A673 (cell line): ENCODE data around the gene BLZF1. TPM values are rescaled to one million over a fixed set of nuclear protein-coding genes. Genes with fewer than 3 reads are reported as not detected.

Source experiments
- BruUV-seq: library from RNA; stranded (reverse); fragments of 400-500 nt; replicated peaks from 2 replicates; lab custom pipeline; 2021; lab: Mats Ljungman, UMichigan
- CTCF ChIA-PET: fragments of 300-600 bp; sonication (Branson Sonifier 250); formaldehyde crosslinking; loops from one replicate; lab custom pipeline; 2022; ENCODE audit warnings: antibody characterized with exemption; lab: Charles Lee
- POLR2A ChIA-PET: fragments of 300-600 bp; sonication (Branson Sonifier 250); formaldehyde crosslinking; loops from one replicate; lab custom pipeline; 2022; ENCODE audit warnings: antibody characterized with exemption; ENCODE audit not compliant: low non-redundant PET; lab: Charles Lee
- DNase-seq: peaks from one replicate; pipeline ENCODE4 v3.0.0-alpha.2; 2015; ENCODE audit warnings: low spot score
- H3K27ac ChIP-seq: fragments of 200-600 bp; sonication (generic); 2 replicates; pipeline ENCODE4 v1.5.1; 2016; ENCODE audit warnings: mixed run types, low read depth, mild to moderate bottlenecking, mixed read lengths, antibody characterized with exemption, low read length; ENCODE audit not compliant: poor library complexity, severe bottlenecking
- H3K27me3 ChIP-seq: fragments of 200-600 bp; sonication (generic); replicated peaks from 2 replicates; pipeline ENCODE4 v1.6.1; 2017; ENCODE audit warnings: mixed run types, low read depth, mild to moderate bottlenecking, mixed read lengths, antibody characterized with exemption, low read length; ENCODE audit not compliant: insufficient read depth, poor library complexity
- H3K36me3 ChIP-seq: fragments of 200-600 bp; sonication (generic); 2 replicates; pipeline ENCODE4 v1.6.1; 2016; ENCODE audit warnings: mixed run types, mild to moderate bottlenecking, mixed read lengths, antibody characterized with exemption, low read length; ENCODE audit not compliant: insufficient read depth, poor library complexity, severe bottlenecking
- H3K4me1 ChIP-seq: fragments of 200-600 bp; sonication (generic); 2 replicates; pipeline ENCODE4 v1.6.1; 2017; ENCODE audit warnings: mixed run types, mild to moderate bottlenecking, mixed read lengths, antibody characterized with exemption, low read length; ENCODE audit not compliant: insufficient read depth, poor library complexity, severe bottlenecking
- H3K4me3 ChIP-seq: fragments of 200-600 bp; sonication (generic); 2 replicates; pipeline ENCODE4 v1.5.1; 2016; ENCODE audit warnings: low read depth, mixed run types, mild to moderate bottlenecking, mixed read lengths, low read length; ENCODE audit not compliant: poor library complexity, severe bottlenecking
- H3K9me3 ChIP-seq: fragments of 200-600 bp; sonication (generic); 2 replicates; pipeline ENCODE4 v1.6.1; 2016; ENCODE audit warnings: mixed run types, low read depth, mild to moderate bottlenecking, mixed read lengths, antibody characterized with exemption, low read length; ENCODE audit not compliant: poor library complexity, severe bottlenecking
- EZH2 ChIP-seq: fragments of 200-600 bp; sonication (generic); IDR thresholded peaks from 2 replicates; pipeline ENCODE4 v1.6.1; 2017; ENCODE audit warnings: borderline replicate concordance, low read depth, mild to moderate bottlenecking, mixed read lengths, antibody characterized with exemption, low read length; ENCODE audit not compliant: poor library complexity, severe bottlenecking
- intact Hi-C: fragments of 100-400 bp; cut with micrococcal nuclease; formaldehyde crosslinking; loops from one replicate; pipeline ENCODE4 v1.10.0; 2022; ENCODE audit not compliant: unreplicated experiment
- total RNA-seq: library from RNA; stranded (reverse); gene quantifications from 2 replicates; pipeline ENCODE4 v1.2.3, GENCODE V29; 2021
- TF ChIP-seq, protein P1 (sequence below): fragments of 300-800, 200-600 bp; sonication (generic); conservative IDR thresholded peaks from 2 replicates; pipeline ENCODE4 v1.5.1; 2017; ENCODE audit warnings: low read depth, mild to moderate bottlenecking, antibody characterized with exemption, low read length, moderate library complexity, mixed read lengths

Gene BLZF1
- total RNA-seq, 1 experiment from 2014 or later, result 22.5 TPM

DNA sequence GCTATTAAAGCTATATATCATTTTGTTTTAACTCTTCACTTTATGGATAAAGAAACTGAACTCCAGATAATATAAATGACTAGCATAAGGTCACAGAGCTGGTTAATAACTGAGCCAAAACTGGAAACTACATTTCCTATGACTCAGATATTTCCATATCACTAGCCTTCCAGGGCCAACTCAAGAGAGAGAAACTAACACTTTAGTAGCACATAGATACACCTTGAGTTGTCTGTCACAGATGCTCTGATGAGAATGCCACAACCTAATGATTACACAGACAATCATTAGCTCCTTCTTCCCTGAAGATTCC lies 41.1 kb upstream of the BLZF1 start:
- Histone ChIP-seq H3K27me3 (no peaks in the 10 kb centered on the region), H3K4me1 (peaks cover 2% of the 10 kb centered on the region), H3K36me3 (no peaks in the 10 kb centered on the region), H3K9me3 (peaks cover 2% of the 10 kb centered on the region), H3K4me3 (no peak overlapping the region), H3K27ac (no peak overlapping the region)
- TF ChIP-seq, protein P1, sequence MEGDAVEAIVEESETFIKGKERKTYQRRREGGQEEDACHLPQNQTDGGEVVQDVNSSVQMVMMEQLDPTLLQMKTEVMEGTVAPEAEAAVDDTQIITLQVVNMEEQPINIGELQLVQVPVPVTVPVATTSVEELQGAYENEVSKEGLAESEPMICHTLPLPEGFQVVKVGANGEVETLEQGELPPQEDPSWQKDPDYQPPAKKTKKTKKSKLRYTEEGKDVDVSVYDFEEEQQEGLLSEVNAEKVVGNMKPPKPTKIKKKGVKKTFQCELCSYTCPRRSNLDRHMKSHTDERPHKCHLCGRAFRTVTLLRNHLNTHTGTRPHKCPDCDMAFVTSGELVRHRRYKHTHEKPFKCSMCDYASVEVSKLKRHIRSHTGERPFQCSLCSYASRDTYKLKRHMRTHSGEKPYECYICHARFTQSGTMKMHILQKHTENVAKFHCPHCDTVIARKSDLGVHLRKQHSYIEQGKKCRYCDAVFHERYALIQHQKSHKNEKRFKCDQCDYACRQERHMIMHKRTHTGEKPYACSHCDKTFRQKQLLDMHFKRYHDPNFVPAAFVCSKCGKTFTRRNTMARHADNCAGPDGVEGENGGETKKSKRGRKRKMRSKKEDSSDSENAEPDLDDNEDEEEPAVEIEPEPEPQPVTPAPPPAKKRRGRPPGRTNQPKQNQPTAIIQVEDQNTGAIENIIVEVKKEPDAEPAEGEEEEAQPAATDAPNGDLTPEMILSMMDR, result no peak
- no peak for TF ChIP-seq EZH2
- ChIA-PET CTCF (no interaction called here), POLR2A (no interaction called here)
- BruUV-seq, result no TSS peak
- intact Hi-C loops, result no loop called here
- no peak for DNase-seq

DNA sequence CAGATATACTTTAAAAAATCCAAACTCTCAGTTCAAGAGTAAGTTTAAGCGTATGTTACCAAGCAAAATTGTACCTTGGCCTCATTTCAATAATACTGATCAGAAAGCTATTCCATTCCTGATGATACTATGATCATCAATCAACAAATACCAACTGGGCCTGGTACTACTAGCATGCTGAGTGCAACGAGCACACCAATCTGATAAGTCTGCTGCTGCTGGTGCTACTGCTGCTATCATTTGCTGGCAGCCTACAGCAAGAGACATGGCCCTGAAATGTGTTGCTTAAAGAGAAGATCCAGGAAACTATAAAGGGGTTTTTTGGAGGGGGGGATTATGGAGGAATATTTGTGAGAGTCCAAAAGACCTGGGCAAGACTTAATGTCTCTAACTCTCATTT lies 40.1 kb upstream of the BLZF1 start:
- H3K27ac ChIP-seq, result no peak overlapping the region
- TF ChIP-seq EZH2, result no peak
- TF ChIP-seq, protein P1, result no peak
- H3K36me3 ChIP-seq, result no peaks in the 10 kb centered on the region
- no peaks in the 10 kb centered on the region for H3K4me1 ChIP-seq
- no peak for DNase-seq
- POLR2A ChIA-PET, result no interaction called here
- no peaks in the 10 kb centered on the region for H3K27me3 ChIP-seq
- CTCF ChIA-PET, result interaction anchor here (0.6 kb wide), 1 partner anchor 226 kb away, joined by 3 read pairs; no protein-coding TSS in a partner anchor
- intact Hi-C loops, result no loop called here
- H3K9me3 ChIP-seq, result peaks cover 3% of the 10 kb centered on the region
- no TSS peak for BruUV-seq
- H3K4me3 ChIP-seq, result no peak overlapping the region

DNA sequence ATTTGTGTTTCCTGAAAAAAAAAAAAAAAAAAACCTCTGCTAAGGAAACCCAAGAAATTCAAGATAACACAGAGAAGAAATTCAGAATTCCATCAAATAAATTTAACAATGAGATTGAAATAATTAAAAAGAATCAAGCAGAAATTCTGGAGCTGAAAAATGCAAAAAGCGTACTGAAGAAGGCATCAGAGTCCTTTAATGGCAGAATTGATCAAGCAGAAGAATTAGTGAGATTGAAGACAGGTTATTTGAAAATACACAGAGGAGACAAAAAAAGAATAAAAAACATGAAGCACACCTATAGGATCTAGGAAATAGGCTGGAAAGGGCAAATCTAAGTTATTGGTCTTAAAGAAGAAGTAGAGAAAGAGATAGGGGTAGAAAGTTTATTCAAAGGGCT lies 38.6 kb upstream of the BLZF1 start:
- Histone ChIP-seq H3K4me1 (no peaks in the 10 kb centered on the region), H3K36me3 (no peaks in the 10 kb centered on the region), H3K4me3 (no peak overlapping the region), H3K9me3 (peaks cover 3% of the 10 kb centered on the region), H3K27ac (no peak overlapping the region), H3K27me3 (no peaks in the 10 kb centered on the region)
- ChIA-PET CTCF (no interaction called here), POLR2A (no interaction called here)
- no TSS peak for BruUV-seq
- no peak for TF ChIP-seq EZH2
- TF ChIP-seq, protein P1, result no peak
- intact Hi-C loops, result no loop called here
- DNase-seq, result no peak
